Immature natural killer cell (primary cell): ENCODE measurements around the gene CEP89. TPM values are rescaled to one million over a fixed set of nuclear protein-coding genes. Genes with fewer than 3 reads are reported as not detected.
"Not testable (repeated sequence)": the region's sequence is repeated elsewhere in the genome, so short reads cannot be mapped to it uniquely, and the experiment has no call there.

Source experiments
- DNase-seq, 3 donors: peaks; one replicate each; pipeline ENCODE4 v3.0.0; 2022; ENCODE audit warnings: mixed read lengths in 1 of 3
- H3K27ac Mint-ChIP-seq, 6 donors: one replicate each; pipeline ENCODE4 v1.8.0; 2020; ENCODE audit warnings: mixed read lengths in 6 of 6, mild to moderate bottlenecking in 5 of 6, inconsistent platforms in 4 of 6, moderate library complexity in 3 of 6
- H3K27me3 Mint-ChIP-seq, 3 donors: one replicate each; pipeline ENCODE4 v1.8.0; 2020 to 2021; ENCODE audit warnings: low read depth in 3 of 3, mild to moderate bottlenecking in 3 of 3, mixed read lengths in 3 of 3, moderate library complexity in 3 of 3, inconsistent platforms in 1 of 3
- H3K36me3 Mint-ChIP-seq, 3 donors: one replicate each; pipeline ENCODE4 v1.8.0; 2020; ENCODE audit warnings: mixed read lengths in 3 of 3, inconsistent platforms in 2 of 3, mild to moderate bottlenecking in 2 of 3
- H3K4me1 Mint-ChIP-seq, 2 donors: one replicate each; pipeline ENCODE4 v1.8.0; 2020; ENCODE audit warnings: inconsistent platforms in 2 of 2, mild to moderate bottlenecking in 2 of 2, mixed read lengths in 2 of 2, moderate library complexity in 1 of 2
- H3K4me3 Mint-ChIP-seq, 5 donors: one replicate each; pipeline ENCODE4 v1.8.0; 2020; ENCODE audit warnings: mild to moderate bottlenecking in 5 of 5, mixed read lengths in 5 of 5, inconsistent platforms in 3 of 5, moderate library complexity in 3 of 5
- H3K9me3 Mint-ChIP-seq, 6 donors: one replicate each; pipeline ENCODE4 v1.8.0; 2020; ENCODE audit warnings: mild to moderate bottlenecking in 6 of 6, mixed read lengths in 6 of 6, inconsistent platforms in 4 of 6, moderate library complexity in 3 of 6
- polyA plus RNA-seq, 3 donors: library from polyadenylated mRNA; unstranded; fragments of 300-500 nt; fragmentation: Illumina TruSeq; gene quantifications; one replicate each; pipeline ENCODE4 v1.2.3, GENCODE V29; 2021

CEP89 gene
- polyA plus RNA-seq, 3 donors from 2014 or later, result 5.1 to 17.0 (median 11.4) TPM

DNA sequence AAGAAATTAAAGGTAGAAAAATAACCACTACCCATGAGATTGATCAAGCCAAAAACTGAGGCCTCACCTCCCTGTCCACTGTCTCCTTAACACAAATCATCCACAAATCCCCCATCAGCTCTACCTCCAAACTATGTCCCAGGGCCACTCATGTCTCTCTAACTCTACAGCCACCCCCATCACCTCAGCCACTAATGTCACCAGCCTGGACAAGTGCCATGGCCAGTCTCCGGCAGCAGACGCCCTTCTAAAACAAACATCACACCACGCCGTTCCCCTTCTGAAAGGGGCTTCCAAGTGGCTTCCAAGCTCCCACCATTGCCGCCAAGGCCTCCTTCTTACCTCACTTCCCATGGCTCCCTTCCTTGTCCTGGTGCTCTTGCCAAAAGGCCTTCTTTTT is 16.5 kb upstream of the CEP89 start:
- DNase-seq, H3K36me3 Mint-ChIP-seq, H3K4me3 Mint-ChIP-seq, H3K9me3 Mint-ChIP-seq, H3K27me3 Mint-ChIP-seq, H3K27ac Mint-ChIP-seq, H3K4me1 Mint-ChIP-seq: not testable (repeated sequence)

GRCh38 chr19:32982488-32982887 is 10.7 kb upstream of the CEP89 start:
- not testable (repeated sequence) for H3K36me3 Mint-ChIP-seq, H3K9me3 Mint-ChIP-seq, H3K4me3 Mint-ChIP-seq, DNase-seq, H3K27ac Mint-ChIP-seq, H3K27me3 Mint-ChIP-seq, H3K4me1 Mint-ChIP-seq

GRCh38 chr19:32979807-32980206 is 8.0 kb upstream of the CEP89 start:
- not testable (repeated sequence) for H3K27me3 Mint-ChIP-seq, H3K4me1 Mint-ChIP-seq, H3K36me3 Mint-ChIP-seq, H3K4me3 Mint-ChIP-seq, H3K27ac Mint-ChIP-seq, H3K9me3 Mint-ChIP-seq, DNase-seq

- H3K36me3 Mint-ChIP-seq, H3K27me3 Mint-ChIP-seq, DNase-seq, H3K4me1 Mint-ChIP-seq, H3K27ac Mint-ChIP-seq, H3K4me3 Mint-ChIP-seq, H3K9me3 Mint-ChIP-seq: not testable (repeated sequence)
Observed at GRCh38 chr19:32977813-32978212, 6.1 kb upstream of the CEP89 start.

DNA sequence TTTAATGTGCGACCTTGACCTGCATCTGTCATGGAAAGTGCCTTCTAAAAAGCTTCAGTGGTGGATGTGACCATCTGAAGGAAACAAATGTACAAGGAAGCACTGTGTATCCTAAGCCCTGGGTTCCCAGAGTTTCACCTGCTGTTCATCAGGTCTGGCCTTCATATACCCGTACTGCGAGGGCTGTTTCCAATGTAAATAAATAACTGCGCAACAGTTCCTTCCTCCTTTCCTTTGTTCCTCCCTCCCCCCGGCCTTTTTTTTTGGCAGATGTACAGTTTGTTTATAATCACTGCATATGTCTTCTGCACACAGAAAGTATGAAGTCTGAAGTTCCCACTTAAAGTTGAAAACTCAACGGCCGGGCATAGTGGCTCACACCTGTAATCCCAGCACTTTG is 5.5 kb upstream of the CEP89 start:
- peaks cover 0 to 2% (median 1%) of the 10 kb centered on the region in 3 donors for H3K27me3 Mint-ChIP-seq
- peaks cover 0 to 3% (median under 1%) of the 10 kb centered on the region in 3 donors for H3K36me3 Mint-ChIP-seq
- no peak for DNase-seq
- H3K4me1 Mint-ChIP-seq, result peaks cover 2% of the 10 kb centered on the region in 2 donors
- no peak overlapping the region for H3K27ac Mint-ChIP-seq
- no peaks in the 10 kb centered on the region for H3K9me3 Mint-ChIP-seq
- no peak overlapping the region for H3K4me3 Mint-ChIP-seq

DNA sequence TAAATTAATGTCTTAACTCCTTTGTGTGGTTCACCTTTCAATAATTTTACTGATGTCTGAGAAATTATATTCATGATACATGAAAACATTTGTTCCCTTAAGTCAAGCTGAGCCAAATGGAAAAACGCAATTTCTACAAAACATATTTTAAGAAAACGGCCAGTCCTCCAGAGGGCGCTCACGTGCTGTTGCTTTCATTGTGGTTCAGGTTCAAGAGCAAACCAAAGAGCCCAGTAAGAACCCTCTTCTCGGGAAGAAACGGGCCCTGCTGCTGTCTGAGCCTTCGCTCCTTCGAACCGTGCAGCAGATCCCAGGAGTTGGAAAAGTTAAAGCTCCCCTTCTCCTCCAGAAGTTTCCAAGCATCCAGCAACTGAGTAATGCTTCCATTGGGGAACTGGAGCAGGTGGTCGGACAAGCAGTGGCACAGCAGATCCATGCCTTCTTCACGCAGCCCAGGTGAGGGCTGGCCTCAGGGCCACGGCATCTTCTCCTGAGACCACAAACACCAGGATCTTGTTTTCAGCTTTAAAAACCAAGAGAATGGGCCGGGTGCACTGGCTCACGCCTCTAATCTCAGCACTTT is 4.6 kb upstream of the CEP89 start:
- no peak overlapping the region for H3K4me3 Mint-ChIP-seq

GRCh38 chr19:32971012-32971595 is 654 bp downstream of the CEP89 start:
- peaks cover 19 to 22% of the 10 kb centered on the region in 2 donors for H3K4me1 Mint-ChIP-seq
- peaks cover 0 to 4% (median 3%) of the 10 kb centered on the region in 3 donors for H3K36me3 Mint-ChIP-seq
- no peaks in the 10 kb centered on the region for H3K9me3 Mint-ChIP-seq
- no peak for DNase-seq
- peak overlapping the region; percentile 93 to 99 (median 98) for H3K27ac Mint-ChIP-seq
- H3K4me3 Mint-ChIP-seq, result peak overlapping the region; percentile 96 to 99 (median 99)
- peaks cover 6 to 10% (median 6%) of the 10 kb centered on the region in 3 donors for H3K27me3 Mint-ChIP-seq

More for the DNA sequence above, 4.6 kb upstream of the CEP89 start:
- Mint-ChIP-seq H3K9me3 (no peaks in the 10 kb centered on the region), H3K36me3 (peaks cover 0 to 4% (median 3%) of the 10 kb centered on the region in 3 donors), H3K4me1 (peaks cover 11% of the 10 kb centered on the region in 2 donors), H3K27ac (no peak overlapping the region), H3K27me3 (peaks cover 4 to 8% (median 6%) of the 10 kb centered on the region in 3 donors)
- peak; percentile 20 to 32 (median 28) for DNase-seq

DNA sequence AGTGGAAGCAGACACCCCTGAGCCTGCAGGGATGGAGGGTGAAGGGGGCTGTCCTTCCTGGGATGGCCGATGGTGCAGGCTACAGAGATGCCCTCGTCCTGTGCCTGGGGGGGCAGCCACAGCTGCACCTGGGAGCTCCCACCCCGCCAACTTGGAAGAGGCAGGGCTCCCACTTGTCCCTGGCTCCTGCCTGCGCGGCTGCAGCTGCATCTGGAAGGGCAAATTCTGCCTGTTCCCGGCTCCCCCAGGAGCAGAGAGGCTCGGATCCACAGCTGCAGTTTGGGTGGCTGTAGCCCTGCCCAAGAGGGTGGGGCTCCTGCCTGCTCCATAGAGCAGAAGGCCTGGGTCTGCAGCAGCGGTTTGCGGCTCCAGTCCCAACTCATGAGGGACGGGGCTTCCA is 2.2 kb downstream of the CEP89 start:
- peaks cover 19 to 22% of the 10 kb centered on the region in 2 donors for H3K4me1 Mint-ChIP-seq
- H3K4me3 Mint-ChIP-seq, result peak overlapping the region in 2 of 5 donors; percentile 15 to 47
- H3K36me3 Mint-ChIP-seq, result peaks cover 0 to 5% (median under 1%) of the 10 kb centered on the region in 3 donors
- H3K9me3 Mint-ChIP-seq, result no peaks in the 10 kb centered on the region
- H3K27me3 Mint-ChIP-seq, result peaks cover 4 to 10% (median 6%) of the 10 kb centered on the region in 3 donors
- H3K27ac Mint-ChIP-seq, result no peak overlapping the region
- DNase-seq, result no peak

GRCh38 chr19:32966750-32967149 is 5.0 kb downstream of the CEP89 start:
- no peaks in the 10 kb centered on the region for H3K9me3 Mint-ChIP-seq
- no peak for DNase-seq
- no peak overlapping the region for H3K4me3 Mint-ChIP-seq
- peaks cover 2 to 3% (median 2%) of the 10 kb centered on the region in 3 donors for H3K27me3 Mint-ChIP-seq
- H3K27ac Mint-ChIP-seq, result peak overlapping the region in 2 of 6 donors; percentile 20 to 40
- H3K36me3 Mint-ChIP-seq, result peaks cover 10 to 16% (median 10%) of the 10 kb centered on the region in 3 donors
- peaks cover 12 to 15% of the 10 kb centered on the region in 2 donors for H3K4me1 Mint-ChIP-seq

GRCh38 chr19:32945260-32945659 is 26.5 kb downstream of the CEP89 start:
- Mint-ChIP-seq H3K9me3 (peaks cover 0 to 1% (median 0%) of the 10 kb centered on the region in 6 donors), H3K27me3 (peaks cover 0 to 7% (median 2%) of the 10 kb centered on the region in 3 donors), H3K27ac (no peak overlapping the region)

DNA sequence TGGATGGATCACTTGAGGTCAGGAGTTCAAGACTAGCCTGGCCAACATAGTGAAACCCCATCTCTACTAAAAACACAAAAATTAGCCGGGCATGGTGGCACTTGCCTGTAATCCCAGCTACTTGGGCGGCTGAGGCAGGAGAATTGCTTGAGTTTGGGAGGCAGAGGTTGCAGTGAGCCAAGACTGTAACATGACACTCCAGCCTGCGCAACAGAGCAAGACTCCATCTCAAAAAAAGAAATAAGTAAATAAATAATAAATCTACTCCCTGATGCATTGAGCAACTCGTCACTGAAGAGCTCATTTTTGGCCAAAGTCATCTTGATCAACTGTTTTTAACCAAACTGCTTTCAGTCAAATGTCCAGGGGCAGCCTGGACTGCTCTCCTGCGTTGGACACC is 30.5 kb downstream of the CEP89 start:
- not testable (repeated sequence) for H3K9me3 Mint-ChIP-seq, H3K27me3 Mint-ChIP-seq, H3K4me3 Mint-ChIP-seq, DNase-seq, H3K27ac Mint-ChIP-seq, H3K4me1 Mint-ChIP-seq
- H3K36me3 Mint-ChIP-seq, result peaks cover 23 to 40% (median 26%) of the 10 kb centered on the region in 3 donors

More at GRCh38 chr19:32945260-32945659, 26.5 kb downstream of the CEP89 start:
- DNase-seq, result no peak
- H3K36me3 Mint-ChIP-seq, result peaks cover 19 to 42% (median 36%) of the 10 kb centered on the region in 3 donors
- H3K4me3 Mint-ChIP-seq, result no peak overlapping the region
- no peaks in the 10 kb centered on the region for H3K4me1 Mint-ChIP-seq

- H3K4me3 Mint-ChIP-seq, result no peak overlapping the region
Observed at GRCh38 chr19:32936065-32936464, 35.7 kb downstream of the CEP89 start.

DNA sequence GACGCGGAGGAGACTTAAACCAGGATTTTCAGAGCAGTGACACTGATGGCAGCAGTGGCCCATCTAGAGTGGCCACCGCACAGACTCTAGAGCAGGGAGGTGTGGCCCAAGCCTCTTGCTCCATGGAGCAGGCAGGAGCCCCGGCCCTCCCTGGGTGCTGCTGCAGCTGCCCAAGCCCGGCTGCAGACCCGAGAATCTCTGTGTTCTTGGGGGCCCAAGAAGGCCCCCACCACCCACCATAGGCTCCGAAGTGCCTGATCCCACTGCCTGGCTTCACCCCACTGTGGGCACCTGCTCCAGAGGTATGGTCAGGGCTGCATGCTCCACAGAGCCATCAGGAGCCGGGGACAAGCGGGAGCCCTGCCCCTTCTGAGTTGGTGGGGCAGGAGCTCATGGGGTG is 36.1 kb downstream of the CEP89 start:
- no peaks in the 10 kb centered on the region for H3K9me3 Mint-ChIP-seq
- no peak overlapping the region for H3K4me3 Mint-ChIP-seq
- peaks cover 0 to 1% (median 0%) of the 10 kb centered on the region in 3 donors for H3K27me3 Mint-ChIP-seq
- H3K4me1 Mint-ChIP-seq, result no peaks in the 10 kb centered on the region
- H3K36me3 Mint-ChIP-seq, result peaks cover 29 to 33% (median 32%) of the 10 kb centered on the region in 3 donors
- H3K27ac Mint-ChIP-seq, result no peak overlapping the region
- DNase-seq, result no peak

More at GRCh38 chr19:32936065-32936464, 35.7 kb downstream of the CEP89 start:
- Mint-ChIP-seq H3K27me3 (peaks cover 0 to 1% (median 0%) of the 10 kb centered on the region in 3 donors), H3K4me1 (no peaks in the 10 kb centered on the region), H3K27ac (no peak overlapping the region), H3K36me3 (peaks cover 26 to 30% (median 30%) of the 10 kb centered on the region in 3 donors), H3K9me3 (no peaks in the 10 kb centered on the region)
- no peak for DNase-seq

DNA sequence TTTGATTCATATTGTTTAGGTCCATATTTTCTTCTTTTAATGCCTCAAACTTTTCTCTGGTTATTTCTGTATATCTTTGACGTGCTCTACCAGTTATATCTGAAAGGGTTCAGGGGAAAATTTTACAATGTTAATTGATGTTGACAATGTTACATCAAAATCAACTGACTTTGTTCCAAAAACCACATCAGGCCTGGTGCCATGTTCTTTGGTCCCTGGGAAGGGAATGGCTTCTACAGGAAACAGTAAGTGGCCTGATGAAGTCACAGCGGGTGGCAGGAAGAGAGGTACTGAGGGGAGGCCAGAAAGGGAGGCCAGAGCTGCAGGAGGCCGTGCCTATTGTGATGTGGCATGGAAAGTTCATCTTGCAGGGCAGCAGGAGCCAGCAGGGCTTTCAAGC is 38.2 kb downstream of the CEP89 start:
- H3K27ac Mint-ChIP-seq, result no peak overlapping the region

More for the DNA sequence above, 38.2 kb downstream of the CEP89 start:
- Mint-ChIP-seq H3K9me3 (peaks cover 0 to 4% (median 2%) of the 10 kb centered on the region in 6 donors), H3K36me3 (peaks cover 42 to 52% (median 46%) of the 10 kb centered on the region in 3 donors), H3K4me1 (no peaks in the 10 kb centered on the region), H3K27me3 (peaks cover 0 to 1% (median 0%) of the 10 kb centered on the region in 3 donors), H3K4me3 (no peak overlapping the region)
- DNase-seq, result no peak
